Smooth muscle cell of the brain vasculature (primary cell): Measurements from ENCODE around the gene TMCC2.
A peak's percentile ranks its signal among the peaks of the same experiment; 100 is the strongest.
"Not testable (repeated sequence)": the region's sequence is repeated elsewhere in the genome, so short reads cannot be mapped to it uniquely, and the experiment has no call there.

ENCODE experiments used
- DNase-seq: peaks from one replicate; pipeline ENCODE4 v3.0.0-alpha.2; 2012; ENCODE audit warnings: low read depth, low spot score

Gene TMCC2

GRCh38 chr1:205280666-205281395 is 53.1 kb downstream of the TMCC2 start:
- DNase-seq = not testable (repeated sequence)

- DNase-seq = no peak
Observed at GRCh38 chr1:205283270-205284147, 55.8 kb downstream of the TMCC2 start.

- DNase-seq = peak; percentile 78
Observed at GRCh38 chr1:205284420-205285144, 56.8 kb downstream of the TMCC2 start.

- no peak for DNase-seq
Observed at GRCh38 chr1:205285381-205286101, 57.8 kb downstream of the TMCC2 start.

GRCh38 chr1:205286335-205286950 is 58.7 kb downstream of the TMCC2 start:
- DNase-seq = no peak

- DNase-seq = no peak
Observed at GRCh38 chr1:205287076-205287475, 59.3 kb downstream of the TMCC2 start.

GRCh38 chr1:205287767-205288559 is 60.2 kb downstream of the TMCC2 start:
- DNase-seq = no peak

GRCh38 chr1:205291596-205291995 is 63.9 kb downstream of the TMCC2 start:
- DNase-seq = no peak

GRCh38 chr1:205293350-205294074 is 65.8 kb downstream of the TMCC2 start:
- DNase-seq = no peak

- no peak for DNase-seq
Observed at GRCh38 chr1:205294175-205294917, 66.6 kb downstream of the TMCC2 start.

GRCh38 chr1:205294934-205295333 is 67.2 kb downstream of the TMCC2 start:
- DNase-seq = no peak

- DNase-seq = no peak
Observed at GRCh38 chr1:205296154-205296553, 68.4 kb downstream of the TMCC2 start.

- DNase-seq = not testable (repeated sequence)
Observed at GRCh38 chr1:205297546-205298177, 69.9 kb downstream of the TMCC2 start.

- peak; percentile 82 for DNase-seq
Observed at GRCh38 chr1:205298191-205298994, 70.6 kb downstream of the TMCC2 start.

GRCh38 chr1:205300149-205300548 is 72.4 kb downstream of the TMCC2 start:
- DNase-seq = no peak

GRCh38 chr1:205301205-205301821 is 73.6 kb downstream of the TMCC2 start:
- DNase-seq = peak; percentile 79
